Measurements from ENCODE around the gene PDZRN3.

Gene PDZRN3

DNA sequence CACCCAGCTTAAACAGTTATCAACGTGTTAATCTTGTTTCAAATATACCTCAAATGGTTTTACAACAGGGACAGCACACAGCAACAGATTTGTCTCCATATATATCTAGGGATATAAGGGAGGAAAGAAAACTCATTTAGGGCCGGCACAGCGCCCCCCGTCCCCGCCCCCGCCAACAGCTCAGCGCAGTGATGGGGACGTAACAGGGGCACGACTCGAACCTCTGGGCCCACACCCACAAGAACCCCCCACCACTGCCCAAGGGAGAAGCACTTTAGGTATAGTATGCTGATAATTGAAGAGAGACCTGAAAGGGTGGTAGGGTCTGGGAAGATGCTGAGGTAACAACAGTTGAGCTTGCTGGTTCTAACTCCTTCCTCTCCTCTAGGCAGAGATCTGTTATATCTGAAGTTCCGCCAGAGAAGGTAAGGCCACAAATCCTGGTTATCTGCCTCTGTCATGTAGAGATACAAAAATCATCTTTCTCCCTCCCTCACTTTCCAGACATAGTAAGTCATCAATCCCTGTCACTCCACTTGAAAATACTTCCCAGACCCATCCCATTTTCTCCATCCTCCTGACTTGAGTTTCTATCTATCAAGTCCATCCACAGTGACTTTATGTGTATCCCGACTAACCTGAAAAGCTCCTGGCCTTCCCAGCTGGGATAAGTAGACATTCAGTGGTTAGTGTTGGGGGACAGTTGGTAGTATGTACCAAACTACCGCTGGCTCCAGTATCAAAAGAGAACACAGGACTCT is 126.9 kb downstream of the PDZRN3 start:
- DNase-seq (ENCODE audit: low read depth, low spot score) = no peak

DNA sequence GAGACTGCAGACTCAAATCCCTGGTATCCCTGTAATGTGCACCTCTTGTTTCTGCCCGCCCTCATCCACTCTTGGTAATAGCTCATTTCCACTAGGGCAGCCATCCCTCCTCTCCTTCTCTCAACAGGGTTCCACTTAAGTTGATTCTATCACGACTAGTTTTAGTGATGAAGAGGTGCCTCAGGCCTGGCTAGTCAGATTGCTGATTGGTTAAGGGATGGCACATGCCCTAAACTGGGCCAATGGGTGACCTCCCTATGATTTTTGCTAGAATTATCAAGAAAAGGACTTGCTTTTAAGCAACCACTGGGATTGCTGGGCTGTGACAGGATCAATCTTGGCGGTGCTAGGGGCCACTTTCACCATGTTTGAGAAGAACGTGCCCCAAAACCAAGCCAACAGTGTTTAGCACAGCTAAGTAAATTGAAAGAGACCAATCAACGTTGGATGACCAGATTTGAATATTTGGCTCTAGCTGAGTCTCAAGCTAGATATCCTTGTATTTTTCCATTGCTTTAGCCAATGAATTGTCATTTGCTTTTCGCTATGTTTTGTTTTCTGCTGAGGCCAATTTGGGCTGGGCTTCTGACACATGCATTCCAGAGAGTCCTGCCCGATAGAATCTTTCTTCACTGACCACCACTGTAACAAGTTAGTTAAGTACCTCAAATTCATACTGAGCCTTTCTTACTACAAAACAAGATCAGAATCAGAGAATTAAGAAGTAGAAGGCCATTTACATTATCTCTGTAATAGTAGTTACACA is 131.0 kb downstream of the PDZRN3 start:
- no peak for DNase-seq (ENCODE audit: low read depth, low spot score)

DNA sequence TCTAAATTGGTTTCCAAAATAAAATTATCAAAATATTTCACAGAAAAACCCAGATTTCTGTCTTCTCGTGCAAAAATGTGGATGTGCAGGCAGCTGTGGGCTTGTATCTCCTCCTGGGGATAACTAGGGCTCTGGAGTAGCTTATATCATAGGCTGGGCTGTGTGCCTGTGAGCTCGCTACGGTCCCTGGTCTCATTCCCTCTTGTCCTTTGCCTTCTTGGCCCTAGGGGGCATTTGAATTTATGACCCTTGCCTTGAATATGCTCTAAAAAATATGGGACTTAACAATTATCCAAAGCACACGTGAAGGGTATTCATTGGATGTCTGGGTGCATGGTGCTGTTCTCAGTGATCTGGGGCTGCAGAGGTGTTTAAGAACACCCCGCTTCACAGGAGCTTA is 132.6 kb downstream of the PDZRN3 start:
- DNase-seq (ENCODE audit: low read depth, low spot score) = no peak

DNA sequence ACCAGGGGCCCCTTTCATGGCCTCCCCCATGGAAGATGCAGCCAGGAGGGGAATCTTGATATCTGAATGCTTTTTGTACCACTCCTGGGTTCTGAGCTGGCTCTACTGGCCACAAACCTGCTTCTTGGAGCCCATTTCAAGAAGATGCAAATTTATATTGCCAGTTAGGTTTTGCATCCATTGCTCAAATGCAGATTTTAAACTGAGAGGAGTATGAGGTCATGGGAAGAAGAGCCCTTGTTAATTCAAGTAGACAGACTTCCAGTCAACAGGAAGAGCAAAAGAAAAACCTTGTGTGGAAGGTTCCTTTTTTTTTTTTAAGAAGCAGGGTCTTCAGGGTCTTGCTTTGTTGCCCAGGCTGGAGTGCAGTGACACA is 133.5 kb downstream of the PDZRN3 start:
- DNase-seq (ENCODE audit: low read depth, low spot score) = no peak

DNA sequence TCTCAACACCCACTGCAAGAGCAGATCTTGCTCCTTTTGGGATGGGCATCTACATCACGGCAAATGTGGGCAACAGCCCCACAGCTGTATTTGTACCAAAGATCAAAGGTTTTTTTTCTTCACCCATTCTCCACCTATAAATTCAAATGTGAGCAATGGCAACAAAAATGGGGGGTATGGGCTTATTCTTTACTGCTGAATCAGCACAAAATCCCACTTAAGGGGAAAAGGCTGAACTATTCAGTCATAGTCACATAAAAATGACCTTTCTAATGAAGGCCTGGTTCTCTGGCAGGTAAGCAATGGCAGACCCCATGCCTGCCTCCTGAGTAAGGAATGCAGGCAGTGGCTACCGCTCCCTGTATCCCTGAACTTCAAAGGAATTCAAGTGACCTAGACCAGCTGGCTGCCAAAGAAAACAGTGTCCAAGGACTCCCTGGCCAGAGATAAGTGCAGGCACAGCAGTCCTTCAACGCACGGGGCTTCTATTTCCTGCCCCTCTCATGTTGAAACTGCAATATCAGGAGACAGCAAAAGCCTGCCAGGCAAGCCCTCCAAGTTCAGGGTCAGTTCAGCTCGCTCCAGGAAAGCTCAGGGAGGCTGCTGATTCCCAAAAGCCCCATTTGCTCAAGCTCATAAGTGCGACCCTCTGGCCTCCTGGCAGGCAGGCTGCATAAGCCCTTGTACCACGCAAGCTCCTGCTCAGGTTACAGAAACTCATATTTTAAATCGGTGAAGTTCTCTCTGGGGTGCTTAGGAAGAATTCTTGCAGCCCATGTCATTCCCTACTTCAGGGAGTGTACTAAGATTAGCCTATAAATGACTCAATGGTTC is 134.1 kb downstream of the PDZRN3 start:
- no peak for DNase-seq (ENCODE audit: low read depth, low spot score)

DNA sequence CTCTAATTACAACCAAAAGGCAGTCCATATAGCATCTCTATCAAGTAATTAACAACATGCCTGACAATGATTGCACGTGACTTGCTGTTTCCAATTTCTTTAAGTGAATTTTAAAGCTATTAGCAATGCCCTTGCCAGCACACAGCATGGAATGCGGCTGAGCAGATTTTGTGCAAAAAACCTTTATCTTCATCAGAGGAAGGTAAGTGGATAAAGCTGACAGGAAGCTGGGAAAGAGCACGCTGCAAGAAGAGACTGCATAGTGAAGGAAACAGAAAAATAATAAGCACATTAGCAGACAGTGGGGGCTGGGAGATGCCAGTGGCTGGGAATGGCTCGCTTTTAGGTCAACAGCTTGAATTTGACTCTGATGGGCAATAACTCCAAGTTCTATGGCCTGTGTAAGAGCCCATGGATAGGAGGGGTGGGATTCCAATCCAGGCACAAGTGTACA is 138.8 kb downstream of the PDZRN3 start:
- DNase-seq (ENCODE audit: low read depth, low spot score) = no peak

DNA sequence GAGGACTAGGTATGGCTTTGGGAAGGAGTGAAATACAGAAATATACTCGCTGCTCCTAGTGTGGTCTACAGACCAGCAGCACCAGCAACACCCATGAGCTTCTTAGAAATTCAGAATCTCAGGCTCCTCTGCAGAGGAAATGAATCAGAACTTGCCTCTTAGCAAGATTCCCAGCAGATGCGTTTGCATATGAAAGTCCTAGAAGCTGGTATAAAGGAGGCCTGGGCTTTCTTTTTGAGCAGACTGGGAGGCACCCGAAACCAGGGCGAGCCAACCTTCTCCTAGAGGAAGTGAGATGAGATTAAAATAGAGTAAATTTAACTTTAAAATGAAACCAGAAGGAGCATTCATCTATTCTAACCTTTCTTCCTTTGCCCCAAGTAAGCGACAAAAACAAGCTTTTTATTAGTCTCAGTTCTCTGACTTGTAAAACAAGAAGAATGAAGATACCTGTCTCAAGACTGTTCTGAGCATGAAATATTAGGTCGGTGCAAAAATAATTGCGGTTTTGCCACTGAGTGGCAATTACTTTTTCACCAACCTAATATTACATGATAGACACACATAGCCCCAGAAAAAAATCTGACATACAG is 140.0 kb downstream of the PDZRN3 start:
- DNase-seq (ENCODE audit: low read depth, low spot score) = peak; percentile 78

DNA sequence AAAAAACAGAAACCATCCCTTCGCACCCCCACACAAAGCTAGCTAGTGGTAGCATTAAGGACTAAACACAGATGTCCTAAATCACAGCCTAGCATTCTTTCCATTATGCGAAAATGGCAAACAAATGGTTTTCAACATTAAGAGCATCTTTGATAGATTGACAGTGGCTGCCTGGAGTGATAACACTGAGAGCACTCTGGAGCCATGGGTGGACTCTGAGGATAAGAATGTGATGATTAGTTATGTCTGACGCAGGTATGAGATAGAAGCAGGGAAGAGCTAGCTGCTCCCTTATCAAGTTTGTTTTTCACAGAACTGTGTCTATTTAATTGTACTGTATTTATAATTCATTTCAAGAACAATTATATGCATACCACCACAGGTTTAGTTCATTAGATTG is 142.9 kb downstream of the PDZRN3 start:
- DNase-seq (ENCODE audit: low read depth, low spot score) = no peak

DNA sequence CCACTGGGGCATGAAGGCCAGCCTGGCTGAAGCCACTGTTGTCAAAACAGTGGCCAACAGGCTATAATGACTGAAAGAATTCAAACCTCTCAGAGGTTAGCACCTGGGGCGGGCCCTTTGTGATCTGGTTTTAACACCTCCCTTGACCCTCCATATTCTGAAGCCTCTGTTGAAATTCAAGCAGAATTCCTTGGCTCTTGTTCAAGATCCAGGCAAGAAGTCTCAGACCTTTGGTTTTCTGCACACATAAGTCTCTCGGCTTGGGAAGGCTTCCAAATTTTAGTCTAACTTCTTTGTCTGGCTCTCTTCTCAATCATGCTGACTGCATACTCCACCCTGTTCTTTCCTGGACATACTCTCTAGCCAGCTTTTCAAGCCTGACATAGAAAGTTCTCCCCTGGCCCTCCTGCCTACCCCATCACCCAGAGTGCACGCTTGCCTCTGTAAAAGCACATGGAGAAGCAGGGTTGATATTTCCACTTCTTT is 144.5 kb downstream of the PDZRN3 start:
- no peak for DNase-seq (ENCODE audit: low read depth, low spot score)

DNA sequence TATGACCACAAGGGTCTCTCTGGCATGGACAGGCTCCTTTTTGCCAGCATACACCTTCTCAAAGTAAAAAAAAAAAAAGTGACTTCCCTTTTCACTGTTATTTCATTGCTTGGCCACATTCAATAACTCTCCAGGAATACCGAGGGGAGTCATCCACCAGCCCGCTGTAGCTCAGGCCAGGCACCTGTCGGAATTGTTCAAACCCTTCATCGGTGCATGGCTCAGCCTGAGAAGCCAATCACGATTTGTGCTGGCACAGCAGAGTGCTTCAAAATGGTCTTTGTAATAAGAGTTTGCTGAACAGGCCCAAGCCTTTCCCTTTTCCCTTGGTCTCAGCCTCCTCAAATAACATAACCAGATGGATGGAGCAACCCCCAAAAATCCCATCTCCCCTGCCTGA is 145.4 kb downstream of the PDZRN3 start:
- DNase-seq (ENCODE audit: low read depth, low spot score) = no peak

DNA sequence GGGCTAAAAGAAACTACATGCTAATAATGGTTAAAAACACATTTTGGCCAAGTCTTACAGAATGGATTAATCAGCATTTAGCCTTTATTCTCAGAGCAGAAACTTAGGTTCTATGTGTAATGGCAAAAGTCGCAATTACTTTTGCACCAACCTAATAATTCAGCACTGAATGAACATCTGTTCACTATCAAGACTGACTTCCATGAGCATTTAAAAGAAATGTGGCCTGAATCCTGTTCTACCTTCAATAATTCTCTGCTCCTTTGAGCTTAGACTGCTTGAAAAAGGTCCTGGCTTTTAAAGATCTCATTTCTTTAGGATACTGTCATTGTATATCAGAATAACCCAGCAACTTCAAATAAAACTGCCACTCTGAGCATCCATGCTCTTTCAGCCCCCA is 145.9 kb downstream of the PDZRN3 start:
- DNase-seq (ENCODE audit: low read depth, low spot score) = no peak

DNA sequence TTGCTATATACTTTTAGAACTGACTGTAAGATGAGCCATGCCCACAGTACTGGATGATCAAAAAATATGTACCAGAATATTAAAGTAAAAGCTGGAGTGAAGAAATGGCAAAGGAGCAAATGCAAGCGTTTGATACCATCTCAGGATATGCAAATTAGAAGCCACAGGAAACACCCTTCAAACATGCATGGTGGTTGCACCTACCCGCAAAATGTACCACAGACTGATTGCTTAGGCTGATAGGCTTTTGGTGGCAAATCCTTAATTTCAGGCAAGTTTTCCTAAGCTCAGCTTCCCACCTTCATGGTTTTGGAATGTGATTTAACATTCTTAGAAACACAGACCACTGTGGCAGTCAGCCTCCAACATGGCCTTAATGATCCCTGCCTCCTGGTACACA is 149.0 kb downstream of the PDZRN3 start:
- no peak for DNase-seq (ENCODE audit: low read depth, low spot score)

DNA sequence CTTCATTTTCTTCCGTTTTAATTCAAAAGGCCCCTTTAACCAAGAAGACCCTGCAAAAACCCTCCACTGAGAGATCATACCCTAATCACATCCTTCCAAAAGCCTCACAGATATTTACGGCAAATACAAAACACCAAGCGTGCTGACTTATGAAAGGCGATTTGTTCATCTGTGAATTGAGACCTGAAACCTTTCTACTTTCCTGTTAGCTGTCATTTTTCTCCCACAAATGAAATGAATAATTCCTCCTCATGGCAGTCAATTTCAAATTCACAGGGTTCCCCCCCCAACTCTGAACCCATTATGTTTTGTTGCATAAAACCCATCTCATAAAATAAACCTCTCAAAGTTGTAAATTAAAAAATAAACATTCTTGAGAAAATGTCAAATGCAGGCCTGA is 149.6 kb downstream of the PDZRN3 start:
- no peak for DNase-seq (ENCODE audit: low read depth, low spot score)

DNA sequence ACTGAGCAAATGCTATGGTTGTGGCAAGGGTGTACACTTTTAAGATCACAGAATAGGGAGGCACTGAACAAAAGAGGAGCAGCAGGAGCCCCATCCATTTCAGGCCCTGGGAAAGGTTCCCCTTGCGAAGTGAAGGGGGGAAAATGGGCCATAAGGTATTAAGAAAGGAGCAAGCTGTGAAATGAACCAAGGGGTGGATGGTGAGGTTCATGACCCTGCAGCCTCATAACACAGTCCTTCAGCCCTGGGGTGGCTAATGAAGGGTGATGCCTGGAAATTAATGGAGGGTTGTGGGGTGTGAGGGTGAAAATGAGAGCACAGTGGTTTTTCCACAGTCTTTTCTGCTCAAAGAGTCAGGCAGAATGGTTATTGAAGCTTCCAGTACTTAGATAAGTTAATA is 150.1 kb downstream of the PDZRN3 start:
- no peak for DNase-seq (ENCODE audit: low read depth, low spot score)

DNA sequence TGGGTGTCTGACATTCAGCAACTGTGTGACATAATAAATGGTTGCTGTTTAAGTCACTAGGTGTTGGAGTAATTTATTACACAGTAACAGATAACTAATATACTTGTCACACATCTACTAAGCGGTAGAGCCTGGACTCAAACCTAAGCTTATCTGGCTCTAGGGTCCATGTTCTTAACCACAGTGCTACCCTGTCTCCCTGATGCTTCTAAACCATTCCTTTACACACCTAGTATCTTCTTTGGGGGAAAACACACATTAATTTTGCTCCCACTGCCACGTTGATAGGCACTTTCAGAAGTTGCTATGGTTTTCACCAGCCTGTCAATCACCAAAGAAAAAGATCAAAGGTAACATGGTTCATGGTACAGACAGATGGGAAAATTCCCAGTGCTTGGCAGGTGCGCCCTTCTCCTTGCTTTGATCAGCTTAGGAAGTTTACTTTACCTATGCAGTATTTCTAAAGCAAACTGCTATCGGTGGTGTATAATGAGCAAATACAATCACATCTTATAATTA is 150.8 kb downstream of the PDZRN3 start:
- no peak for DNase-seq (ENCODE audit: low read depth, low spot score)

DNA sequence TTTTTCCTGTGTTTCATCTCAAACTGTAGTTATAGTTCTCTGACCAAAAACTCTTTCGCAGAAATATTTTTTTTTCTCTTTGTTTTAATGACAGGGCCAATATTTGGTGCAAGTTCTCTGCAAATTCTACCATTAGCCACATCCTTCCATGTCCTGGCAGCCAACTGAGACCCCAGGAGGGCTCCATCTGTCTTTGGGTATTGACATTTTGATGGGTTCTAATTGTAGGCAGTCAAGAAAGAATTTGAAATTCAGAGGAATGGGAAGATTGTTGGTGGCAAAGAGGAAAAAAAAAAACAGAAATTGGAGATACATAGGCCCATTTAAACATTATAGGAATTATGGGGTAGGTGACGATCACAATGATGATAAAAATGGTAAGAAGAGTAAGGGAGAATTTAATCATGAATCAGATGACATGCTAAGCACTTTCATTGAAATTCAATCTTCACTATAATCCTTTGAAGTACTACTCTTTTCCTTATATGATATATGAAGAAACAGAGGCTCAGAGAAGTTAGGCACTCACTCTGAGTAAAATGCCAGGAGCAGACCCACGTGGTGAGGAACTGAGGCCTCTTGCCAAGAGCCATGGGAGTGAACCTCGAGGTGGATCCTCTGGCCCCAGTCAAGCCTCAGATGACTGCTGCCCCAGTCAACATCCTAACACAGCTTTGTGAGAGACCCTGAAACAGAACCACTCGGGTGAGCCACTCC is 151.4 kb downstream of the PDZRN3 start:
- no peak for DNase-seq (ENCODE audit: low read depth, low spot score)

DNA sequence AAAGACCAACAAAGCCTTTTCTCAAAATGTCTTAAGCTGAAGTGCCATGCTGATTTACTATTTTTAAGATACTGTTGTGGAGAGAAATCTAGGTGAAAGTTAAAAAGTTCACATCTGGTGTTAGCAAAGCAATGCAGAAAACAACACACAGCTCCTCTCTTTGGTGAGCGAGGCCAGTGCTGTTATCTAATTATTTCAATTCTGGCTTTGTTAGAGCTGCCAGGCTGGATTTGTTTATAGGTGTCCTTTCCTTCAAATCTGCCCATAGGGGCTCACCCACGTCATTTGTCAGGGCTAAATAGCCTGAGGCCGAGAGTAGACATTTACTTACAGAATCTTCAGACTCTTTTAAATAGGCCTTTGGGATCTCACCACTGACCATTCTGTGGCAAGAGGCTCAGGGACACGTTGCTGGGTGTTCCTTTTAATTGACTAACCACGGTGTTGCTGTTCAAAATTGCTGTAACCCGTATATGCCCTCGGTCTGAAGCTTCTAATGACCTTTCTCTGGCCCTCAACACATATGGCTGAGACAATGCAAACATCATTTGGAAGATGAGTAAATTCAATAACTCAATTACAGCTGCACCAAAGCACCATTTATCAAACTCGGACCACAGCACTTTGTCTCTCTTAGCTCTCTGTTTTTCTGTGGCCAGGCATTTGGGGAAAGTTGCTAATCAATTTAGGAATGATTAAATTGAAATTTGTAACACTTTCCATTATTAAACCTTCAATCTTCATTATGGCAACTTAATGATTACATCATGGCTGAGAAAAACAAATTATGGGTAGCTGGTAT is 152.6 kb downstream of the PDZRN3 start:
- no peak for DNase-seq (ENCODE audit: low read depth, low spot score)

DNA sequence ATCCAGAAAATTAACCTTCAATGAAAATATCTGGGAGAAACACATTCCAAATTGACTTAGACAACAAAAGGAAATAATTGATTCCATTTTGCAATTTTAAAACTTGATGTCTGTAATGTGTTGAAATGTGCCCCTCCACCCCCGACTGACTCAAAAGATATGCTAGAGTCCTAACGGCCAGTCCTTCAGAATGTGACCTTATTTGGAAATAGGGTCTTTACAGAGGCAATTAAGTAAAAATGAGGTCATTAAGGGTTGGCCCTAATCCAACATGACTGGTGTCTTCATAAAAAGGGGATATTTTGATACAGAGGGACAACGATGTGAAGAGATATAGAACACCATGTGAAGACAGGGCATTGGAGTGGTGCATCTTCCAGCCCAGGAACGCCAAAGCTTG is 153.9 kb downstream of the PDZRN3 start:
- no peak for DNase-seq (ENCODE audit: low read depth, low spot score)

DNA sequence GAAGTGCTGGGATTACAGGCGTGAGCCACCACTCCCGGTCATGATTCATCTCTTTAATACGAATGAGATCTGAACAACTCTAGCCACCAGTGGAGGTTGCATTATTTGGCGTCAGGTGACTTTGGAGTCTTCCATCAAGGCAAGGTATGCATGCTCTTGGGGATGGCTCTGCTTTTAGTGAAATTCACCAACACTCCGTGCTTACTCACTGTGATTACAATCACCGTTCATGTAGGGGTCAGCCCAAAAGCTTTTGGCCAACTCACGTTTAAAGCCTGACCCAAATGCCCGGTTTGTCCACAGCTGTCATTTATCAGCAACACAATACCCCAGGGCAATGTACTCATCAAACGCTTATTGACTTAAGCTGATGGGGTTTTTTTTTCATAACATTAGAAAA is 155.4 kb downstream of the PDZRN3 start:
- no peak for DNase-seq (ENCODE audit: low read depth, low spot score)

DNA sequence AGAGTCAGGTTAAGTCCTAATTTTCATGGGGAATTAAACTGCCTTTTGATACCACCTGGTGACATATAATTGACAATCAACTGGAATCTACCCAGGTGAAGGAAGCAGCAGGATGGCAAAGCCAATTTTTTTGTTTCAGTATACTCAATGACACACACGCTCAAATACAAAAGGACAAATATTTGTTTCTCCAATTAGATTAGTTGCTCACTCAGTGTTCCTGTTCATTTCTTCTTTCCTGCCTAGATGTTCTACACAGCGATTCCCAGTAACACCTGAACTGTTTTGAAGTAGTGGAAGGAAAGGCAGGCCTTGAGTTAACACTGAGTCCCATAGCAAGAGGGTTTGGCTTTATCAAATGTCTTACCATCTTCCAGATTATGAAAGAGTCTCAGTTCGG is 157.5 kb downstream of the PDZRN3 start:
- DNase-seq (ENCODE audit: low read depth, low spot score) = no peak
